Esophagus squamous epithelium (tissue), 5 donors: ENCODE measurements around the gene STK40. TPM values are rescaled to one million over a fixed set of nuclear protein-coding genes. Genes with fewer than 3 reads are reported as not detected.
A peak's percentile ranks its signal among the peaks of the same experiment; 100 is the strongest.

Source experiments
- DNase-seq: peaks from one replicate; lab custom pipeline; 2025; lab: John Stamatoyannopoulos, UW
- H3K27ac ChIP-seq, 4 donors: fragments of 200-600 bp; sonication (generic); one replicate each; pipeline ENCODE4 v1.5.1; 2016 to 2019; ENCODE audit warnings: mild to moderate bottlenecking in 1 of 4
- H3K27me3 ChIP-seq, 4 donors: fragments of 200-600 bp; sonication (generic); 1 replicate in 3 of 4; 2 replicates in 1 of 4; pipeline versions ENCODE4 v1.5.1 to v1.6.0; 2017 to 2021; ENCODE audit warnings: antibody characterized with exemption in 1 of 4
- H3K36me3 ChIP-seq, 3 donors: fragments of 200-600 bp; sonication (generic); one replicate each; pipeline ENCODE4 v1.5.1; 2016 to 2019
- H3K4me1 ChIP-seq, 3 donors: fragments of 200-600 bp; sonication (generic); one replicate each; pipeline ENCODE4 v1.5.1; 2017 to 2019
- H3K4me3 ChIP-seq, 4 donors: fragments of 200-600 bp; sonication (generic); 1 replicate in 3 of 4; 2 replicates in 1 of 4; pipeline ENCODE4 v1.5.1; 2016 to 2019; ENCODE audit warnings: mild to moderate bottlenecking in 2 of 4, moderate library complexity in 1 of 4
- H3K9me3 ChIP-seq, 3 donors: fragments of 200-600 bp; sonication (generic); one replicate each; pipeline ENCODE4 v1.5.1; 2016 to 2019
- POLR2A ChIP-seq, 4 donors: fragments of 450-650 bp; IDR thresholded peaks; one replicate each; pipeline ENCODE4 v1.6.1; 2017; ENCODE audit warnings: antibody characterized with exemption in 4 of 4, mild to moderate bottlenecking in 4 of 4, moderate library complexity in 3 of 4
- WGBS, 2 donors: methylation state at CpG; one replicate each; pipeline ENCODE4 v1.1.5; 2018; 5-methylcytosine and 5-hydroxymethylcytosine counted together
- intact Hi-C: fragments of 100-400 bp; cut with DNase I; formaldehyde crosslinking; loops from one replicate; pipeline ENCODE4 v1.15.0; 2022
- total RNA-seq, 4 donors: library from RNA; depleted of rRNA; stranded (reverse); fragments of >200 nt; gene quantifications; one replicate each; pipeline ENCODE4 v1.1.0, GENCODE V29; 2016
- TF ChIP-seq, protein P1 (sequence below), 6 experiments: fragments of 450-650 bp in 4 of 6; fragments of 200-600 bp in 2 of 6; sonication (generic) in 2 of 6; IDR thresholded peaks; one replicate each; pipeline ENCODE4 v1.5.1; 2016 to 2019; ENCODE audit warnings: antibody characterized with exemption in 6 of 6, mild to moderate bottlenecking in 4 of 6, moderate library complexity in 4 of 6
- donor health status: DM: yes; HTN: yes; CAD: no.

Gene STK40
- total RNA-seq, 4 donors from 2014 or later: 34.5 to 59.7 (median 42.3) TPM

DNA sequence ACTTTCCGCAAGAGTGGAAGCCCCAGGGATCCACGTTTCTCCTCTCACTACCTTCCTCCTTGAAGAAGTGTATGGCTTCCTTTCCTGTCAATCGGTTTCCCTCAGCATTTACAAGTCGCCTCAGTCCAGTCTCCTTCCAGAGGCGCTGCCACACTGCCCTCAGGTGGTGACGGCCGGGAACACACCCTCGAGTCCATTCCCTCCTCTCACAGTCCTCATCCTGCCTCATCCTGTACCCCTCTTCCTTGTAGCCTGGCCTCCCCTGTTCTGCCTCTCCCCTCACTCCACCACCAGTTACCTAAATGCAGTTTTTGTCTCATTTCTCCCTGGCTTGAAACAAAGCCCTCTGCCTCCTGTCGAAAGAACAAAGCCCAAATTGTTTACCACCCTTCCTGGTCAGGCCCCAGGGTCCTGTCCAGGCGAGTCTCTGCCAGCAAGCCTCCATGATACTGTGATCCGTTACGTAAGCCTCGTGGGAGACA is 35.2 kb upstream of the STK40 start:
- Histone ChIP-seq H3K27ac (peak overlapping the region in 2 of 4 donors; percentile 12 to 26), H3K27me3 (no peaks in the 10 kb centered on the region), H3K4me3 (no peak overlapping the region), H3K9me3 (no peaks in the 10 kb centered on the region), H3K4me1 (peaks cover 0 to 13% (median 0%) of the 10 kb centered on the region in 3 donors), H3K36me3 (peaks cover 0 to 30% (median 0%) of the 10 kb centered on the region in 3 donors)
- intact Hi-C loops: loop anchor here (5.0 to 10.0 kb wide), 2 partner anchors 79 to 326 kb away; no protein-coding TSS in a partner anchor
- TF ChIP-seq POLR2A (IDR thresholded peaks at IDR 0.05): no peak
- TF ChIP-seq, protein P1, sequence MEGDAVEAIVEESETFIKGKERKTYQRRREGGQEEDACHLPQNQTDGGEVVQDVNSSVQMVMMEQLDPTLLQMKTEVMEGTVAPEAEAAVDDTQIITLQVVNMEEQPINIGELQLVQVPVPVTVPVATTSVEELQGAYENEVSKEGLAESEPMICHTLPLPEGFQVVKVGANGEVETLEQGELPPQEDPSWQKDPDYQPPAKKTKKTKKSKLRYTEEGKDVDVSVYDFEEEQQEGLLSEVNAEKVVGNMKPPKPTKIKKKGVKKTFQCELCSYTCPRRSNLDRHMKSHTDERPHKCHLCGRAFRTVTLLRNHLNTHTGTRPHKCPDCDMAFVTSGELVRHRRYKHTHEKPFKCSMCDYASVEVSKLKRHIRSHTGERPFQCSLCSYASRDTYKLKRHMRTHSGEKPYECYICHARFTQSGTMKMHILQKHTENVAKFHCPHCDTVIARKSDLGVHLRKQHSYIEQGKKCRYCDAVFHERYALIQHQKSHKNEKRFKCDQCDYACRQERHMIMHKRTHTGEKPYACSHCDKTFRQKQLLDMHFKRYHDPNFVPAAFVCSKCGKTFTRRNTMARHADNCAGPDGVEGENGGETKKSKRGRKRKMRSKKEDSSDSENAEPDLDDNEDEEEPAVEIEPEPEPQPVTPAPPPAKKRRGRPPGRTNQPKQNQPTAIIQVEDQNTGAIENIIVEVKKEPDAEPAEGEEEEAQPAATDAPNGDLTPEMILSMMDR (IDR thresholded peaks at IDR 0.05): peak; percentile 88 to 95 (median 92)
- 8 to 9% methylated on average over 13 of the region's 13 CpGs for WGBS, 2 donors
- DNase-seq: no peak

- intact Hi-C loops: loop anchor here (5.0 to 10.0 kb wide), 2 partner anchors 78 to 326 kb away; no protein-coding TSS in a partner anchor
- Histone ChIP-seq H3K9me3 (no peaks in the 10 kb centered on the region), H3K4me3 (no peak overlapping the region), H3K27me3 (no peaks in the 10 kb centered on the region), H3K27ac (peak overlapping the region in 1 of 4 donors; percentile 26), H3K36me3 (peaks cover 0 to 30% (median 0%) of the 10 kb centered on the region in 3 donors), H3K4me1 (peaks cover 0 to 13% (median 0%) of the 10 kb centered on the region in 3 donors)
- WGBS, 2 donors: 39 to 47% methylated on average over 4 to 5 of the region's 5 CpGs
- no peak for TF ChIP-seq POLR2A (IDR thresholded peaks at IDR 0.05)
- TF ChIP-seq, protein P1 (IDR thresholded peaks at IDR 0.05): no peak
- no peak for DNase-seq
Measured at GRCh38 chr1:36420409-36420808, 34.7 kb upstream of the STK40 start.

GRCh38 chr1:36419569-36419968 is 33.8 kb upstream of the STK40 start:
- peaks cover 0 to 13% (median 0%) of the 10 kb centered on the region in 3 donors for H3K4me1 ChIP-seq
- WGBS, 2 donors: 80 to 82% methylated on average over 4 of the region's 4 CpGs
- intact Hi-C loops: no loop called here

DNA sequence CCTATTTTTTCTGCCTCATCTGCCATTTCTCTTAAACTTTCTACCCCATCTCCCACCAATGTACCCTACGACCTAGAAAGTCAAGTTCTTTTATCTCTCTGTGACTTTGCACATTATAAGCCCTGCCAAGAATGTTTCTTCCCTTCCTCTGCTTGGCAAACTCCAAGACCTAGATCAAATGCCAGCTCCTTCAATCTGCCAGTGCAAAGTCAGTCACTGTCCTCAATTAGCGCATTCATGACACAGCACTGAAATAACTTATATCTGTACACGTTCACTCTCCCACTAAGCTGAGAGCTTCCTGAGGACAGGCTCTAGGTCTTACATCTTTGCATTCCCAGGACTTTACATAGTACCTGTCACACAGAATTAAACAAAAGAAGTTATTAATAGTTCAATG is 33.4 kb upstream of the STK40 start:
- H3K27ac ChIP-seq: no peak overlapping the region
- intact Hi-C loops: no loop called here

More at GRCh38 chr1:36419569-36419968, 33.8 kb upstream of the STK40 start:
- Histone ChIP-seq H3K27me3 (no peaks in the 10 kb centered on the region), H3K4me3 (no peak overlapping the region), H3K36me3 (peaks cover 0 to 30% (median 0%) of the 10 kb centered on the region in 3 donors), H3K9me3 (no peaks in the 10 kb centered on the region), H3K27ac (no peak overlapping the region)
- TF ChIP-seq, protein P1 (IDR thresholded peaks at IDR 0.05): no peak
- TF ChIP-seq POLR2A (IDR thresholded peaks at IDR 0.05): no peak
- no peak for DNase-seq

DNA sequence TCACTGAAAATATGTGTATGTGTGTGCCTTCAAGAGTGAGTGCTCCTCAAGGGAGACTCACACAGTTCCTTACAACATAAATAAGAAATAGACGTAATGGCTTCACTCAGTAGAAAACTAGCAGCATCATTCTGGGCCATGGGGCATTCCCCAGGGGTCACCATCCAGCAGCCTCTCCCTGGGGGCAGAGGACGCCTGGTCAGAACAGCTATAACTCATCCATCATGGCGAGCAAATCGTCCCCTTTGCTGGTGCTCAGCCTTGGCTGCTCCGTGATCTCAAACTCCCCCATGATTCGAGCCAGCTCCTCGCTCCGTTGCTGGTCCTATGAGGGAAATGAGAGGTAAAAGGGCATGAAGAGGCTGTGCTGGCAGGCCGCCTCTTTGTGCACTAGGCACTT is 32.2 kb upstream of the STK40 start:
- Histone ChIP-seq H3K4me1 (peaks cover 0 to 13% (median 0%) of the 10 kb centered on the region in 3 donors), H3K9me3 (no peaks in the 10 kb centered on the region), H3K36me3 (peaks cover 0 to 23% (median 0%) of the 10 kb centered on the region in 3 donors), H3K27ac (no peak overlapping the region), H3K4me3 (no peak overlapping the region), H3K27me3 (no peaks in the 10 kb centered on the region)
- TF ChIP-seq, protein P1 (IDR thresholded peaks at IDR 0.05): no peak
- no peak for TF ChIP-seq POLR2A (IDR thresholded peaks at IDR 0.05)
- intact Hi-C loops: no loop called here
- no peak for DNase-seq
- 88 to 90% methylated on average over 9 of the region's 9 CpGs for WGBS, 2 donors

More for the DNA sequence above, 33.4 kb upstream of the STK40 start:
- WGBS, 2 donors: 79 to 81% methylated on average over 3 of the region's 3 CpGs
- Histone ChIP-seq H3K4me1 (peaks cover 0 to 13% (median 0%) of the 10 kb centered on the region in 3 donors), H3K27me3 (no peaks in the 10 kb centered on the region), H3K4me3 (no peak overlapping the region), H3K9me3 (no peaks in the 10 kb centered on the region), H3K36me3 (peaks cover 0 to 30% (median 0%) of the 10 kb centered on the region in 3 donors)
- no peak for TF ChIP-seq POLR2A (IDR thresholded peaks at IDR 0.05)
- DNase-seq: no peak
